OCI-LY7 (cell line): Measurements from ENCODE around the gene NUBP2. TPM values are rescaled to one million over a fixed set of nuclear protein-coding genes. Genes with fewer than 3 reads are reported as not detected.

Experiments used
- BruUV-seq: library from RNA; stranded (reverse); fragments of 400-500 nt; replicated peaks from 2 replicates; lab custom pipeline; 2021; lab: Mats Ljungman, UMichigan
- CTCF ChIA-PET: fragments of 300-600 bp; sonication (Branson Sonifier 250); formaldehyde crosslinking; loops from one replicate; lab custom pipeline; 2022; ENCODE audit warnings: antibody characterized with exemption; ENCODE audit not compliant: unreplicated experiment; lab: Charles Lee
- POLR2A ChIA-PET: fragments of 300-600 bp; sonication (Branson Sonifier 250); formaldehyde crosslinking; loops from one replicate; lab custom pipeline; 2022; ENCODE audit warnings: antibody characterized with exemption; lab: Charles Lee
- DNase-seq: peaks from one replicate; pipeline ENCODE4 v3.0.0-alpha.2; 2015; ENCODE audit warnings: low spot score
- H2AFZ ChIP-seq: fragments of 200-600 bp; sonication (generic), shearing (Covaris generic); 2 replicates; pipeline ENCODE4 v1.6.1; 2014; ENCODE audit warnings: mild to moderate bottlenecking, antibody characterized with exemption, low read length, moderate library complexity
- H3K27ac ChIP-seq: fragments of 200-600 bp; sonication (generic); 2 replicates; pipeline ENCODE4 v1.5.1; 2014; ENCODE audit warnings: mixed run types, low read depth, mild to moderate bottlenecking, moderate library complexity, low read length, inconsistent platforms; ENCODE audit not compliant: poor library complexity, severe bottlenecking
- H3K36me3 ChIP-seq: fragments of 200-600 bp; sonication (generic); 2 replicates; pipeline ENCODE4 v1.6.1; 2014; ENCODE audit warnings: mild to moderate bottlenecking, antibody characterized with exemption, low read length, moderate library complexity, mixed read lengths; ENCODE audit not compliant: insufficient read depth
- H3K4me1 ChIP-seq: fragments of 200-600 bp; sonication (generic); 2 replicates; pipeline ENCODE4 v1.5.1; 2014; ENCODE audit warnings: mild to moderate bottlenecking, low read length; ENCODE audit not compliant: insufficient read depth, poor library complexity, severe bottlenecking
- H3K4me2 ChIP-seq: fragments of 200-600 bp; sonication (generic); 2 replicates; pipeline ENCODE4 v1.6.1; 2014; ENCODE audit warnings: mild to moderate bottlenecking, low read length
- H3K4me3 ChIP-seq: fragments of 200-600 bp; sonication (generic); 2 replicates; pipeline ENCODE4 v1.5.1; 2014; ENCODE audit warnings: mild to moderate bottlenecking, low read depth, low read length; ENCODE audit not compliant: poor library complexity, severe bottlenecking
- H3K79me2 ChIP-seq: fragments of 200-600 bp; sonication (generic); 2 replicates; pipeline ENCODE4 v1.6.1; 2016; ENCODE audit warnings: low read depth, mild to moderate bottlenecking, low read length, moderate library complexity, mixed read lengths; ENCODE audit not compliant: insufficient read depth
- H3K9me2 ChIP-seq: fragments of 200-600 bp; sonication (generic); 2 replicates; pipeline ENCODE4 v1.6.1; 2016; ENCODE audit warnings: mild to moderate bottlenecking, low read length, mixed read lengths; ENCODE audit not compliant: insufficient read depth
- H3K9me3 ChIP-seq: fragments of 200-600 bp; sonication (generic); 2 replicates; pipeline ENCODE4 v1.6.1; 2014; ENCODE audit warnings: mild to moderate bottlenecking, mixed run types, low read length, mixed read lengths
- H4K20me1 ChIP-seq: fragments of 200-600 bp; sonication (generic); 2 replicates; pipeline ENCODE4 v1.6.1; 2014; ENCODE audit warnings: mild to moderate bottlenecking, antibody characterized with exemption, low read length, moderate library complexity, mixed read lengths; ENCODE audit not compliant: insufficient read depth
- CTCF ChIP-seq: fragments of 200-600 bp; sonication (generic); conservative IDR thresholded peaks from 2 replicates; pipeline ENCODE4 v1.5.1; 2014; ENCODE audit warnings: mild to moderate bottlenecking, antibody characterized with exemption, low read length, moderate library complexity, mixed read lengths
- EZH2phosphoT487 ChIP-seq: fragments of 200-600 bp; sonication (generic); IDR thresholded peaks from 2 replicates; pipeline ENCODE4 v1.6.1; 2018; ENCODE audit warnings: low read depth, borderline replicate concordance, mild to moderate bottlenecking, mixed run types, antibody characterized with exemption, low read length, moderate library complexity, mixed read lengths
- intact Hi-C: fragments of 100-400 bp; cut with micrococcal nuclease; formaldehyde crosslinking; loops from one replicate; pipeline ENCODE4 v1.10.0; 2022; ENCODE audit not compliant: unreplicated experiment
- total RNA-seq, 2 experiments: library from RNA; depleted of rRNA in 1 of 2; stranded (reverse); fragments of >200 nt in 1 of 2; shearing (Covaris generic) in 1 of 2; gene quantifications; 2 replicates each; pipeline ENCODE4 v1.2.3, GENCODE V29; 2014 to 2022

NUBP2 gene
- total RNA-seq, 2 experiments from 2014 or later, result 62.7 to 94.9 TPM

GRCh38 chr16:1781254-1781653, 1.5 kb upstream of the NUBP2 start:
- Histone ChIP-seq H3K4me3 (peak overlapping the region; percentile 89), H3K9me3 (no peaks in the 10 kb centered on the region), H3K79me2 (peaks cover 22% of the 10 kb centered on the region), H3K4me1 (peaks cover 13% of the 10 kb centered on the region), H2AFZ (no peak overlapping the region), H3K27ac (no peak overlapping the region), H3K9me2 (no peaks in the 10 kb centered on the region), H3K36me3 (peaks cover 47% of the 10 kb centered on the region), H3K4me2 (peak overlapping the region; percentile 82), H4K20me1 (no peaks in the 10 kb centered on the region; the same call in 1 of the 2 replicates)
- ChIA-PET CTCF (no interaction called here), POLR2A (no interaction called here)
- TF ChIP-seq EZH2phosphoT487 (no peak), CTCF (no peak)
- no TSS peak for BruUV-seq
- intact Hi-C loops, result loop anchor here (5.0 kb wide), 2 partner anchors 46 to 161 kb away; partner anchors contain the start of genes FAHD1, HAGH and MSRB1
- DNase-seq, result no peak

DNA sequence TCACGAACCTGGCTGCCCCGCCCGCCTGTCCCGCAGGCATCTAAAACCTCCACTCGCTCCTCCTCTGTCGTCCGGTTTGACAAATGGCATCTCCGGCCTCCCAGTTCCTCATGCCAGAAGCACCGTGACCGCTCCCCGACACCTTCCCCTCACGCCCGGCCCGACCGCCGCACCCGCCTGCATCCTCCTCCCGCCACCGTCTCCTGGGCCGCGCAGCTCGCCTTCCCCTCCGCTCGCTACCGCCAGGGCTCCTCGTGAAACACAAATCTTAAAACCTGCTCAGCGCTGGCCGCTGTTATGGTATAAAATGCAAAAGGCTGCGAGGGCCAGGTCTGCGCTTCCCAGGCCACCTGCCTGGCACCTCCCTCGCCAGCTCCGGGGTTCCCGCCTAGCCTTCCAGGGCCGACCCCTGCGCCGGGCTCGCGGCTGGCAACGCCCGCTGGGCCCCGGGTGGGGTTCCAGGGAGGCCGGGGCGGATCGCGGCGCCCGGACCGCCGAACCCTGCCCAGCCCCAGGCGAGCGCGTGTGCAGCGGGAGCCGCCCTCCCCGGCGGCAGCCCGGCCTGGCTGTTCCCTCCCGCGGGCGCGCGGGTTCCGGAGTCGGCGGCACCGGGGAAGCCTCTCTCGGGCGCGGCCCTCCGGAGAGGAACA, 877 bp upstream of the NUBP2 start:
- intact Hi-C loops, result loop anchor here (1.0 to 5.0 kb wide), 3 partner anchors 9 to 160 kb away; partner anchors contain the start of genes FAHD1, HAGH, MRPS34 and MSRB1
- Histone ChIP-seq H3K9me3 (no peaks in the 10 kb centered on the region), H3K4me3 (peak overlapping the region; percentile 89), H3K4me2 (peak overlapping the region; percentile 82), H3K36me3 (peaks cover 45% of the 10 kb centered on the region), H4K20me1 (no peaks in the 10 kb centered on the region; the same call in 1 of the 2 replicates), H3K9me2 (no peaks in the 10 kb centered on the region), H3K27ac (peak overlapping the region; percentile 44), H3K4me1 (peaks cover 13% of the 10 kb centered on the region), H2AFZ (peak overlapping the region; percentile 26; the same call in 1 of the 2 replicates), H3K79me2 (peaks cover 22% of the 10 kb centered on the region)
- DNase-seq, result peak; percentile 36
- BruUV-seq, result no TSS peak
- ChIA-PET POLR2A (interaction anchor here (1.1 to 1.3 kb wide), 4 partner anchors 9 to 171 kb away, joined by 3 to 9 read pairs (median 6); partner anchors contain the start of genes EME2, IFT140, MRPS34 and MSRB1), CTCF (no interaction called here)
- TF ChIP-seq CTCF, result no peak
- no peak for TF ChIP-seq EZH2phosphoT487
